ENCODE results near the gene MRPL4. TPM values are rescaled to one million over a fixed set of nuclear protein-coding genes. Genes with fewer than 3 reads are reported as not detected.

Gene MRPL4
- polyA plus RNA-seq, 1 of the 3 experiments (the other 2 are of a cell fraction) = 110 TPM

- TF ChIP-seq REST (IDR thresholded peaks at IDR 0.05; ENCODE audit: low read depth, low read length) = no peak
- no peak for TF ChIP-seq MXI1 (IDR thresholded peaks at IDR 0.05; ENCODE audit: low read depth, low read length)
- no peak for TF ChIP-seq FOXJ3 (CRISPR knock-in tag; IDR thresholded peaks at IDR 0.05)
- no peak for TF ChIP-seq RXRA (IDR thresholded peaks at IDR 0.05; ENCODE audit: borderline replicate concordance, low read depth)
- no peak for TF ChIP-seq USF2 (IDR thresholded peaks at IDR 0.05; ENCODE audit: borderline replicate concordance, low read depth, low read length)
Observed at GRCh38 chr19:10266706-10267105, 14.7 kb downstream of the MRPL4 start (continued).

- ChIA-PET CTCF (interaction anchor here (0.8 to 17.2 kb wide), 8 partner anchors 9 to 155 kb away, joined by 3 to 596 read pairs (median 35); partner anchors contain the start of genes CDC37, ICAM4, ICAM5 and TYK2), POLR2A (no interaction called here)
- Histone ChIP-seq H3K79me2 (ENCODE audit: insufficient read depth) (no peaks in the 10 kb centered on the region), H3K9me3 (no peaks in the 10 kb centered on the region), H2AFZ (ENCODE audit: low read depth) (no peak overlapping the region), H3K9me2 (no peaks in the 10 kb centered on the region), H3K36me3 (replicated peaks in 1 of 2; ENCODE audit: control insufficient read depth in 1 of 2, insufficient read depth in 2 of 2, low read length in 1 of 2) (no peaks in the 10 kb centered on the region), H3K9ac (no peak overlapping the region), H3K4me3 (ENCODE audit: low read depth in 2 of 2, low read length in 1 of 2) (no peak overlapping the region), H3K27me3 (ENCODE audit: insufficient read depth) (no peaks in the 10 kb centered on the region), H3K4me1 (ENCODE audit: control insufficient read depth in 1 of 2, insufficient read depth in 2 of 2, low read depth in 1 of 2, low read length in 1 of 2) (peaks cover 0 to 4% of the 10 kb centered on the region in 2 experiments; a peak in 2 of 4 replicates), H3K4me2 (no peak overlapping the region), H3K27ac (ENCODE audit: low read depth in 2 of 2, low read length in 1 of 2) (no peak overlapping the region), H3F3A (replicated peaks; ENCODE audit: insufficient read depth) (peaks cover 2% of the 10 kb centered on the region), H4K20me1 (ENCODE audit: insufficient read depth) (no peaks in the 10 kb centered on the region)
- DNase-seq = no peak
- 83% methylated on average over 3 of the region's 6 CpGs for WGBS (ENCODE audit: low lambda C conversion rate)
- TF ChIP-seq TCF12 (IDR thresholded peaks at IDR 0.05) = no peak
- TF ChIP-seq CTCF (IDR thresholded peaks at IDR 0.05) = no peak
- no peak for TF ChIP-seq ELF1 (IDR thresholded peaks at IDR 0.05)
- TF ChIP-seq TAF1 (IDR thresholded peaks at IDR 0.05; ENCODE audit: borderline replicate concordance, low read depth, low read length) = no peak
- no peak for TF ChIP-seq POLR2AphosphoS5 (IDR thresholded peaks at IDR 0.05; ENCODE audit: low read depth, low read length)
- TF ChIP-seq FOXJ3 (CRISPR knock-in tag; IDR thresholded peaks at IDR 0.05) = no peak
- no peak for TF ChIP-seq RAD21 (IDR thresholded peaks at IDR 0.05; ENCODE audit: low read length)
- TF ChIP-seq MAX (IDR thresholded peaks at IDR 0.05; ENCODE audit: low read depth) = no peak
- TF ChIP-seq PBX3 (IDR thresholded peaks at IDR 0.05) = no peak
- TF ChIP-seq IRF3 (IDR thresholded peaks at IDR 0.05; ENCODE audit: low read depth, low read length) = no peak
- TF ChIP-seq FOSL2 (IDR thresholded peaks at IDR 0.05; ENCODE audit: borderline replicate concordance, low read depth) = no peak
- no peak for TF ChIP-seq NRF1 (IDR thresholded peaks at IDR 0.05; ENCODE audit: low read depth, low read length)
- no peak for TF ChIP-seq RFX5 (IDR thresholded peaks at IDR 0.05; ENCODE audit: low read length)
Observed at GRCh38 chr19:10268071-10268470, 16.1 kb downstream of the MRPL4 start.
